ENCODE data around the gene LRBA.

- TF ChIP-seq CTCF (IDR thresholded peaks at IDR 0.05; ENCODE audit: low read length) (no peak), EZH2 (IDR thresholded peaks at IDR 0.05; ENCODE audit: borderline replicate concordance, low read length) (no peak)
These were observed 513.9 kb downstream of the LRBA start for GRCh38 chr4:150501009-150501727.

Measured in OCI-LY1 (cell line).